Astrocyte (in vitro differentiated cells and primary cell): Measurements from ENCODE around the gene DERL2. TPM values are rescaled to one million over a fixed set of nuclear protein-coding genes. Genes with fewer than 3 reads are reported as not detected.

Source experiments
- DNase-seq: peaks from one replicate; pipeline ENCODE4 v3.0.0-alpha.2; 2010; ENCODE audit warnings: low read depth
- FAIRE-seq: peaks from 2 replicates; lab custom pipeline; 2011; peaks lifted over from hg19 to GRCh38; lab: Jason Lieb, UNC
- H2AFZ ChIP-seq: 2 replicates; pipeline ENCODE4 v1.6.0; 2012; ENCODE audit warnings: low read depth, low read length, inconsistent platforms
- H3K27ac ChIP-seq: 2 replicates; pipeline ENCODE4 v1.5.1; 2011; ENCODE audit warnings: low read depth, low read length, inconsistent platforms
- H3K27me3 ChIP-seq: 2 replicates; pipeline ENCODE4 v1.6.0; 2011; ENCODE audit warnings: low read length, inconsistent platforms; ENCODE audit not compliant: insufficient read depth
- H3K36me3 ChIP-seq: 2 replicates; pipeline ENCODE4 v1.5.1; 2011; ENCODE audit warnings: low read length, inconsistent platforms; ENCODE audit not compliant: insufficient read depth
- H3K4me1 ChIP-seq: 2 replicates; pipeline ENCODE4 v1.5.1; 2011; ENCODE audit warnings: low read length, inconsistent platforms; ENCODE audit not compliant: insufficient read depth
- H3K4me2 ChIP-seq: 2 replicates; pipeline ENCODE4 v1.6.0; 2012; ENCODE audit warnings: low read length, inconsistent platforms
- H3K4me3 ChIP-seq: 2 replicates; pipeline ENCODE4 v1.5.1; 2011; ENCODE audit warnings: low read depth, mild to moderate bottlenecking, low read length, inconsistent platforms; ENCODE audit not compliant: insufficient read depth
- H3K79me2 ChIP-seq: 2 replicates; pipeline ENCODE4 v1.6.0; 2012; ENCODE audit warnings: mild to moderate bottlenecking, low read length, inconsistent platforms; ENCODE audit not compliant: insufficient read depth
- H3K9ac ChIP-seq: 2 replicates; pipeline ENCODE4 v1.6.0; 2012; ENCODE audit warnings: mild to moderate bottlenecking, low read length, inconsistent platforms
- H3K9me3 ChIP-seq: 2 replicates; pipeline ENCODE4 v1.5.1; 2012; ENCODE audit warnings: low read depth, mild to moderate bottlenecking, low read length, inconsistent platforms; ENCODE audit not compliant: insufficient read depth
- H4K20me1 ChIP-seq: 2 replicates; pipeline ENCODE4 v1.6.0; 2012; ENCODE audit warnings: low read length, inconsistent platforms; ENCODE audit not compliant: insufficient read depth
- H3K27ac Mint-ChIP-seq: one replicate; pipeline ENCODE4 v1.8.0; 2021; ENCODE audit warnings: mild to moderate bottlenecking, mixed read lengths; ENCODE audit not compliant: unreplicated experiment
- H3K27me3 Mint-ChIP-seq: one replicate; pipeline ENCODE4 v1.8.0; 2021; ENCODE audit warnings: low read depth, mixed read lengths; ENCODE audit not compliant: unreplicated experiment
- H3K36me3 Mint-ChIP-seq: one replicate; pipeline ENCODE4 v1.8.0; 2021; ENCODE audit warnings: low read depth, mixed read lengths; ENCODE audit not compliant: unreplicated experiment
- H3K4me1 Mint-ChIP-seq: one replicate; pipeline ENCODE4 v1.8.0; 2021; ENCODE audit warnings: low read depth, mixed read lengths; ENCODE audit not compliant: unreplicated experiment
- H3K4me3 Mint-ChIP-seq: one replicate; pipeline ENCODE4 v1.8.0; 2021; ENCODE audit warnings: mild to moderate bottlenecking, moderate library complexity, mixed read lengths; ENCODE audit not compliant: unreplicated experiment
- H3K9me3 Mint-ChIP-seq: one replicate; pipeline ENCODE4 v1.8.0; 2021; ENCODE audit warnings: mild to moderate bottlenecking, mixed read lengths; ENCODE audit not compliant: unreplicated experiment
- EZH2 ChIP-seq: IDR thresholded peaks from 2 replicates; pipeline ENCODE4 v1.6.1; 2012; ENCODE audit warnings: mild to moderate bottlenecking, low read length, inconsistent platforms; ENCODE audit not compliant: insufficient read depth
- total RNA-seq: library from RNA; stranded (reverse); gene quantifications from 2 replicates; pipeline ENCODE4 v1.2.1, GENCODE V29; 2021
- TF ChIP-seq, protein P1 (sequence below): IDR thresholded peaks from 2 replicates; pipeline ENCODE4 v1.5.1; 2011; ENCODE audit warnings: low read depth, mild to moderate bottlenecking, inconsistent platforms, low read length, moderate library complexity; ENCODE audit not compliant: insufficient read depth

DERL2 gene
- total RNA-seq, 1 donor from 2014 or later, result 90.1 TPM

DNA sequence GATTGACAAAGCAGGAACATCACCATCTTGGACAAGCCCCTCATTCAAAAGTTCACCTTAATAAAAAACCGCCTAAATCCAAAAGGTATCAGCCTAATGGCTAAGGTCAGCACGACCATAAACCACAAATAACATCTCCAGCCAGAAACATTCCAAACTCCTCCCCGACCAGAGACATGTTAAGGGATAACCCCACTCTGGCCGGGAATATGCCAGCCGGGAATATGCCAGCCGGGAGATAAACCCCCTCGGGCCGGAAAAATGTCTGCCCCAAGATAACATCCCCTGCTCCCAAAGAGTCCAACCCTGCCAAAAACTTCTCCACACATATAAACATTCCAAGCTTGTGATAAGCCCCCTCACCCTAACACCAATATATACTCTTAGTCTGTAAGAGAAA, 18.6 kb downstream of the DERL2 start:
- FAIRE-seq (no peak), DNase-seq (no peak)
- peaks cover 64% of the 10 kb centered on the region for H3K79me2 ChIP-seq
- Mint-ChIP-seq H3K4me1 (peaks cover 24% of the 10 kb centered on the region), H3K27ac (peak overlapping the region; percentile 6), H3K36me3 (no peaks in the 10 kb centered on the region), H3K4me3 (peak overlapping the region; percentile 90), H3K9me3 (no peaks in the 10 kb centered on the region), H3K27me3 (no peaks in the 10 kb centered on the region)
- H3K27me3 ChIP-seq, result no peaks in the 10 kb centered on the region
- TF ChIP-seq, protein P1, sequence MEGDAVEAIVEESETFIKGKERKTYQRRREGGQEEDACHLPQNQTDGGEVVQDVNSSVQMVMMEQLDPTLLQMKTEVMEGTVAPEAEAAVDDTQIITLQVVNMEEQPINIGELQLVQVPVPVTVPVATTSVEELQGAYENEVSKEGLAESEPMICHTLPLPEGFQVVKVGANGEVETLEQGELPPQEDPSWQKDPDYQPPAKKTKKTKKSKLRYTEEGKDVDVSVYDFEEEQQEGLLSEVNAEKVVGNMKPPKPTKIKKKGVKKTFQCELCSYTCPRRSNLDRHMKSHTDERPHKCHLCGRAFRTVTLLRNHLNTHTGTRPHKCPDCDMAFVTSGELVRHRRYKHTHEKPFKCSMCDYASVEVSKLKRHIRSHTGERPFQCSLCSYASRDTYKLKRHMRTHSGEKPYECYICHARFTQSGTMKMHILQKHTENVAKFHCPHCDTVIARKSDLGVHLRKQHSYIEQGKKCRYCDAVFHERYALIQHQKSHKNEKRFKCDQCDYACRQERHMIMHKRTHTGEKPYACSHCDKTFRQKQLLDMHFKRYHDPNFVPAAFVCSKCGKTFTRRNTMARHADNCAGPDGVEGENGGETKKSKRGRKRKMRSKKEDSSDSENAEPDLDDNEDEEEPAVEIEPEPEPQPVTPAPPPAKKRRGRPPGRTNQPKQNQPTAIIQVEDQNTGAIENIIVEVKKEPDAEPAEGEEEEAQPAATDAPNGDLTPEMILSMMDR, result no peak
- TF ChIP-seq EZH2, result no peak
- H4K20me1 ChIP-seq, result peaks cover 46% of the 10 kb centered on the region
- peak overlapping the region; percentile 96 for H3K4me3 ChIP-seq
- H3K4me2 ChIP-seq, result peak overlapping the region; percentile 98
- no peak overlapping the region for H3K27ac ChIP-seq
- peaks cover 2% of the 10 kb centered on the region for H3K36me3 ChIP-seq
- H3K9me3 ChIP-seq, result no peaks in the 10 kb centered on the region
- peak overlapping the region; percentile 89 for H3K9ac ChIP-seq
- H3K4me1 ChIP-seq, result peaks cover 7% of the 10 kb centered on the region
- no peak overlapping the region for H2AFZ ChIP-seq

GRCh38 chr17:5466295-5466694, 19.7 kb downstream of the DERL2 start:
- no peak overlapping the region for H3K27ac ChIP-seq
- H3K4me3 ChIP-seq, result no peak overlapping the region
- no peak overlapping the region for H3K4me3 Mint-ChIP-seq
- H3K4me2 ChIP-seq, result peak overlapping the region; percentile 98
- TF ChIP-seq, protein P1, result no peak
- TF ChIP-seq EZH2, result no peak
- H3K4me1 ChIP-seq, result peaks cover 7% of the 10 kb centered on the region
- FAIRE-seq (no peak), DNase-seq (no peak)
- H3K36me3 Mint-ChIP-seq, result peaks cover 2% of the 10 kb centered on the region
- no peaks in the 10 kb centered on the region for H3K9me3 ChIP-seq
- peaks cover 70% of the 10 kb centered on the region for H3K79me2 ChIP-seq
- peak overlapping the region; percentile 4 for H3K9ac ChIP-seq
- H4K20me1 ChIP-seq, result peaks cover 50% of the 10 kb centered on the region
- H3K4me1 Mint-ChIP-seq, result peaks cover 24% of the 10 kb centered on the region
- H3K27ac Mint-ChIP-seq, result no peak overlapping the region
- H3K36me3 ChIP-seq, result peaks cover 5% of the 10 kb centered on the region
- no peaks in the 10 kb centered on the region for H3K27me3 ChIP-seq
- no peak overlapping the region for H2AFZ ChIP-seq
- H3K9me3 Mint-ChIP-seq, result no peaks in the 10 kb centered on the region
- H3K27me3 Mint-ChIP-seq, result no peaks in the 10 kb centered on the region

DNA sequence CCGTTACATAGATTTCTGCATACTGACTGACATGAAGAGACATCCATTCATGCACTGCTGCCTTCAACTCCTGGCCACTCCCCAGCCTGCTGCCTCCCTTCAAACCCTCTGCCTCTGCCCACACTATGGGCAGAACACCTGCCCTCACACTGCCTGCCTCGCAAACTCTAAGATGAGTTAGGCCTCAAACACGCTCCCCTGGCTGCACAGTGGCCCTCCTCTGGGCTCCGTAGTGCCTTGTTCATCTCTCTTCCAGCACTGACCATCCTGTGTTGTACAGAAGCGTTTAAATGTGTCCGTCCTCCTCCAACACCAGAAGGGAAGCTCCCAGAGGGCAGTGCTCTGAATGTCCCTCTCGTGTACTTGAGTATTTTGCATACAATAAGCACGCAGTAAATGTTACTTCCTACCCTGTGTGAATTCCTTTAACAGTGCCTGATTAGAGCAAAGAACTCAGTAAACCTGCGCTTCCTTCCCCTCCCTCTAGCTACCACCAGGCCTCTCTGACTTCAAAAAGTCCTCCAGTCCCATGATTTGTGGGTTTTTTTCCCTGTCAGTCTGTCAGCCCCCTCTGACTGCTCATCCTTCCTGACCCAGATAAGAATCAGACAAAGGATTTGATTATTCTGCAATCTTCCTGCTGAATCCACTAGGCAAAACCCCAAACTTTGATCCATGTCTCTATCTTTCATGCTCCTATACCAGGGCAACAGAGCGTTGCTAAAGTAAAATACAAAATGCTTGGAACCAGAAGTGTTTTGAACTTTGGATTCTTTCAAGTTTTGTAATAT, 21.1 kb downstream of the DERL2 start:
- no peak overlapping the region for H3K9ac ChIP-seq
- no peak overlapping the region for H2AFZ ChIP-seq
- H3K4me1 ChIP-seq, result peaks cover 7% of the 10 kb centered on the region
- peak overlapping the region; percentile 64 for H3K27ac Mint-ChIP-seq
- H3K36me3 ChIP-seq, result peaks cover 12% of the 10 kb centered on the region
- H3K79me2 ChIP-seq, result peaks cover 77% of the 10 kb centered on the region
- H3K27ac ChIP-seq, result no peak overlapping the region
- H3K4me3 Mint-ChIP-seq, result no peak overlapping the region
- no peak overlapping the region for H3K4me2 ChIP-seq
- no peak for FAIRE-seq
- H3K4me3 ChIP-seq, result no peak overlapping the region
- H3K27me3 ChIP-seq, result no peaks in the 10 kb centered on the region
- peaks cover 4% of the 10 kb centered on the region for H3K36me3 Mint-ChIP-seq
- peaks cover 50% of the 10 kb centered on the region for H4K20me1 ChIP-seq
- DNase-seq, result no peak
- peaks cover 24% of the 10 kb centered on the region for H3K4me1 Mint-ChIP-seq
- no peaks in the 10 kb centered on the region for H3K27me3 Mint-ChIP-seq
- no peak for TF ChIP-seq EZH2
- TF ChIP-seq, protein P1, result no peak
- no peaks in the 10 kb centered on the region for H3K9me3 Mint-ChIP-seq
- no peaks in the 10 kb centered on the region for H3K9me3 ChIP-seq
